HEK293T (cell line): ENCODE measurements around the gene RPH3AL.
"Not testable (repeated sequence)": the region's sequence is repeated elsewhere in the genome, so short reads cannot be mapped to it uniquely, and the experiment has no call there.

Source experiments
- CTBP1 ChIP-seq: fragments of 450-650 bp; IDR thresholded peaks from 2 replicates; pipeline ENCODE4 v1.6.1; 2016; ENCODE audit warnings: borderline replicate concordance
- ELF4 ChIP-seq: fragments of 450-650 bp; IDR thresholded peaks from 2 replicates; pipeline ENCODE4 v1.6.1; 2017; ENCODE audit warnings: antibody characterized with exemption
- FOXA1 ChIP-seq: fragments of 450-650 bp; IDR thresholded peaks from 2 replicates; pipeline ENCODE4 v1.6.1; 2016; ENCODE audit warnings: mild to moderate bottlenecking
- FOXK2 ChIP-seq: fragments of 450-650 bp; IDR thresholded peaks from 2 replicates; pipeline ENCODE4 v1.6.1; 2016; ENCODE audit warnings: mild to moderate bottlenecking
- FOXM1 ChIP-seq: fragments of 450-650 bp; IDR thresholded peaks from 2 replicates; pipeline ENCODE4 v1.6.1; 2017; ENCODE audit warnings: mild to moderate bottlenecking, borderline replicate concordance
- HDGF ChIP-seq: fragments of 450-650 bp; IDR thresholded peaks from 2 replicates; pipeline ENCODE4 v1.6.1; 2017; ENCODE audit warnings: antibody characterized with exemption, borderline replicate concordance
- L3MBTL2 ChIP-seq: fragments of 450-650 bp; conservative IDR thresholded peaks from 2 replicates; pipeline ENCODE4 v1.6.1; 2016; ENCODE audit warnings: mild to moderate bottlenecking
- NFRKB ChIP-seq: fragments of 450-650 bp; IDR thresholded peaks from 2 replicates; pipeline ENCODE4 v1.6.1; 2016; ENCODE audit warnings: mild to moderate bottlenecking, moderate library complexity
- SP1 ChIP-seq: fragments of 450-650 bp; IDR thresholded peaks from 2 replicates; pipeline ENCODE4 v1.6.1; 2017
- SUZ12 ChIP-seq: fragments of 450-650 bp; IDR thresholded peaks from 2 replicates; pipeline ENCODE4 v1.6.1; 2016; ENCODE audit warnings: mild to moderate bottlenecking
- TF ChIP-seq, protein P1 (sequence below): fragments of 450-650 bp; IDR thresholded peaks from 2 replicates; pipeline ENCODE4 v1.6.1; 2016

DNA sequence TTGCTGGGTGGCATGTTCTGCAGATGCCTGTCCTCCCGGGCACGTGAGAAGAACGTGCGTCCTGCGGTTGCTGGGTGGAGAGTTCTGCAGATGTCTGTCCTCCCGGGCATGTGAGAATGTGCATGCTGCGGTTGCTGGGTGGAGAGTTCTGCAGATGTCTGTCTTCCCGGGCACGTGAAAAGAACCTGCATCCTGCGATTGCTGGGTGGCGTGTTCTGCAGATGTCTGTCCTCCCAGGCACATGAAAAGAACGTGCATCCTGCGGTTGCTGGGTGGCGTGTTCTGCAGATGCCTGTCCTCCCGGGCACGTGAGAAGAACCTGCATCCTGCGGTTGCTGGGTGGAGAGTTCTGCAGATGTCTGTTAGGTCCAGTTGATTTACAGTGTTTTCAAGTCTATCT is 15.0 kb upstream of the RPH3AL start:
- TF ChIP-seq L3MBTL2, NFRKB, FOXM1, ELF4, CTBP1, SP1, SUZ12, FOXA1, HDGF, FOXK2: not testable (repeated sequence)
- TF ChIP-seq, protein P1, sequence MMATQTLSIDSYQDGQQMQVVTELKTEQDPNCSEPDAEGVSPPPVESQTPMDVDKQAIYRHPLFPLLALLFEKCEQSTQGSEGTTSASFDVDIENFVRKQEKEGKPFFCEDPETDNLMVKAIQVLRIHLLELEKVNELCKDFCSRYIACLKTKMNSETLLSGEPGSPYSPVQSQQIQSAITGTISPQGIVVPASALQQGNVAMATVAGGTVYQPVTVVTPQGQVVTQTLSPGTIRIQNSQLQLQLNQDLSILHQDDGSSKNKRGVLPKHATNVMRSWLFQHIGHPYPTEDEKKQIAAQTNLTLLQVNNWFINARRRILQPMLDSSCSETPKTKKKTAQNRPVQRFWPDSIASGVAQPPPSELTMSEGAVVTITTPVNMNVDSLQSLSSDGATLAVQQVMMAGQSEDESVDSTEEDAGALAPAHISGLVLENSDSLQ = not testable (repeated sequence)
